ENCODE results near the gene NIP7.

NIP7 gene

DNA sequence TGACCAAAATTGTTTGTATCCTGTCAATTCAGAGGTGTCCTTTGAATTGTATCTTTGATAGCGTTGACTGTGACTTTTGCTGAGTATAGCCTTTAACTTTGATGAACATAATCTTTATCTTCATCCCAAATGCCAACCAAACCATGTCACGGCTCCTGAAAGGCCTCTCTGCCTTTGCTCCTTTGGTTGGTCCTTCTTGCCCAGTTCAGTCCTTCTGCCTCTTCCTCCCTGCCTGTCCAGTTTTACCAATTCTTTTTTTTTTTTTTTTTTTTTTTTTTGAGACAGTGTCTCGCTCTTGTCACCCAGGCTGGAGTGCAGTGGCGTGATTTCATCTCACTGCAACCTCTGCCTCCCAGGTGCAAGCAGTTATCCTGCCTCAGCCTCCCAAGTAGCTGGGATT lies 41.3 kb upstream of the NIP7 start:
- Histone ChIP-seq H3K4me1 (ENCODE audit: control insufficient read depth, low read length) (peaks cover 9% of the 10 kb centered on the region), H4K20me1 (ENCODE audit: control insufficient read depth, insufficient read depth, low read depth, low read length) (no peaks in the 10 kb centered on the region), H3K9me3 (ENCODE audit: control insufficient read depth, insufficient read depth, low read length) (no peaks in the 10 kb centered on the region), H3K4me3 (ENCODE audit: low read length) (no peak overlapping the region), H3K4me2 (ENCODE audit: low read length) (no peak overlapping the region), H3K36me3 (ENCODE audit: control insufficient read depth, low read length) (peaks cover 18% of the 10 kb centered on the region), H3F3A (ENCODE audit: control insufficient read depth, insufficient read depth) (no peaks in the 10 kb centered on the region; the same call in 1 of the 2 replicates), H3K27ac (ENCODE audit: low read depth, low read length) (no peak overlapping the region), H3K9me2 (replicated peaks; ENCODE audit: control insufficient read depth, low read length) (no peaks in the 10 kb centered on the region), H3K27me3 (ENCODE audit: control insufficient read depth, low read length) (no peaks in the 10 kb centered on the region), H3K79me2 (ENCODE audit: control insufficient read depth, low read length) (no peaks in the 10 kb centered on the region)
- TF ChIP-seq EZH2phosphoT487 (IDR thresholded peaks at IDR 0.05; ENCODE audit: borderline replicate concordance, low read length): no peak
- TF ChIP-seq CTCF (IDR thresholded peaks at IDR 0.05; ENCODE audit: low read depth, low read length, poor library complexity, severe bottlenecking): no peak

GRCh38 chr16:69301187-69301586 lies 38.4 kb upstream of the NIP7 start:
- H3K27ac ChIP-seq (ENCODE audit: low read depth, low read length): no peak overlapping the region
- peaks cover 18% of the 10 kb centered on the region for H3K36me3 ChIP-seq (ENCODE audit: control insufficient read depth, low read length)
- H3K9me3 ChIP-seq (ENCODE audit: control insufficient read depth, insufficient read depth, low read length): no peaks in the 10 kb centered on the region
- H3K4me3 ChIP-seq (ENCODE audit: low read length): no peak overlapping the region
- no peaks in the 10 kb centered on the region for H4K20me1 ChIP-seq (ENCODE audit: control insufficient read depth, insufficient read depth, low read depth, low read length)
- no peaks in the 10 kb centered on the region for H3K27me3 ChIP-seq (ENCODE audit: control insufficient read depth, low read length)
- no peaks in the 10 kb centered on the region for H3K9me2 ChIP-seq (replicated peaks; ENCODE audit: control insufficient read depth, low read length)
- H3K4me1 ChIP-seq (ENCODE audit: control insufficient read depth, low read length): peaks cover 9% of the 10 kb centered on the region
- no peak for TF ChIP-seq EZH2phosphoT487 (IDR thresholded peaks at IDR 0.05; ENCODE audit: borderline replicate concordance, low read length)
- no peak for TF ChIP-seq CTCF (IDR thresholded peaks at IDR 0.05; ENCODE audit: low read depth, low read length, poor library complexity, severe bottlenecking)
- H3K79me2 ChIP-seq (ENCODE audit: control insufficient read depth, low read length): no peaks in the 10 kb centered on the region
- peaks cover 4% of the 10 kb centered on the region for H3F3A ChIP-seq (ENCODE audit: control insufficient read depth, insufficient read depth)
- H3K4me2 ChIP-seq (ENCODE audit: low read length): no peak overlapping the region

DNA sequence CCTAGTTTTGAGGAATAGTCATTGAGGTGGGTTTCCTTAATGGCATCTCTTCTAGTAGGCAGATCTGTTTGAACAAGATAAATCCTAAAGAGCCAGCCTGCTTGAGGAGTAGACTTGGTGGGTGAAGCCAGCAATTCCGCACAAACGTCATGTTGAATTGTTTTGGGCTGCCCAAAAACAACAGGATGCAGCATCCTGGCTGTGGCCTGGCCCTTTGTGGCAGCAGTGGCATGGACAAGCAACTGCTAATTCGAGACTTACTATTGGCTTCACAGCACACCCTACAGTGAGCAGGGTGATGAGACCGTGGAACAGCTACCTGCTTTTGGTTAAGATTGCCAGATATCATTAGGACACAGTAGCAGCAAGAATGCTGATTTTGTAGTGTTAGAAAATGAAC lies 37.7 kb upstream of the NIP7 start:
- H3K36me3 ChIP-seq (ENCODE audit: control insufficient read depth, low read length): peaks cover 18% of the 10 kb centered on the region
- TF ChIP-seq CTCF (IDR thresholded peaks at IDR 0.05; ENCODE audit: low read depth, low read length, poor library complexity, severe bottlenecking) (no peak), EZH2phosphoT487 (IDR thresholded peaks at IDR 0.05; ENCODE audit: borderline replicate concordance, low read length) (no peak)
- peaks cover 4% of the 10 kb centered on the region for H3F3A ChIP-seq (ENCODE audit: control insufficient read depth, insufficient read depth)
- H3K9me2 ChIP-seq (replicated peaks; ENCODE audit: control insufficient read depth, low read length): no peaks in the 10 kb centered on the region
- H3K27ac ChIP-seq (ENCODE audit: low read depth, low read length): no peak overlapping the region
- no peaks in the 10 kb centered on the region for H3K9me3 ChIP-seq (ENCODE audit: control insufficient read depth, insufficient read depth, low read length)
- H3K4me3 ChIP-seq (ENCODE audit: low read length): no peak overlapping the region
- H3K4me2 ChIP-seq (ENCODE audit: low read length): no peak overlapping the region
- H3K4me1 ChIP-seq (ENCODE audit: control insufficient read depth, low read length): peaks cover 9% of the 10 kb centered on the region
- no peaks in the 10 kb centered on the region for H3K79me2 ChIP-seq (ENCODE audit: control insufficient read depth, low read length)
- no peaks in the 10 kb centered on the region for H4K20me1 ChIP-seq (ENCODE audit: control insufficient read depth, insufficient read depth, low read depth, low read length)
- H3K27me3 ChIP-seq (ENCODE audit: control insufficient read depth, low read length): no peaks in the 10 kb centered on the region

DNA sequence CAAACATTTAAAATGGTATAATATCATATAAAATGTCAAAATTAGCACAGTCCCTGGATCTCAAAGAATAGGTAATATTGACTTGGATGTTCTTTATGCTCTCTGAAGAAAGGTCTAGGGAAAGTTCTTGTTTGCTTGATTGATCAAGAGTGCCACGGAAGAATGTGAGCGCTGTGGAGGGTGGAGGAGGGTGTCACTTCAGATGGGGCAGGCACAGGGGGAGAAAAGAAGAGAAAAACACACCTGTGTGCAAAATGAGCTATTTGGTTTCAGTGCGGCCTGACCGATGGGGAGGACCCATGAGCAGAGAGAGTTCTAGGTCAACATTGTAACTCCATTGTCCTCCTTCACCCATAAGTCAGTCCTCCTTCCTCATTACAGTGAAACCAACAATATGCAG lies 37.3 kb upstream of the NIP7 start:
- no peak overlapping the region for H3K4me3 ChIP-seq (ENCODE audit: low read length)
- peaks cover 18% of the 10 kb centered on the region for H3K36me3 ChIP-seq (ENCODE audit: control insufficient read depth, low read length)
- peaks cover 9% of the 10 kb centered on the region for H3K4me1 ChIP-seq (ENCODE audit: control insufficient read depth, low read length)
- H3K27ac ChIP-seq (ENCODE audit: low read depth, low read length): no peak overlapping the region
- H3K27me3 ChIP-seq (ENCODE audit: control insufficient read depth, low read length): no peaks in the 10 kb centered on the region
- H4K20me1 ChIP-seq (ENCODE audit: control insufficient read depth, insufficient read depth, low read depth, low read length): no peaks in the 10 kb centered on the region
- no peaks in the 10 kb centered on the region for H3K9me3 ChIP-seq (ENCODE audit: control insufficient read depth, insufficient read depth, low read length)
- H3K9me2 ChIP-seq (replicated peaks; ENCODE audit: control insufficient read depth, low read length): no peaks in the 10 kb centered on the region
- H3K79me2 ChIP-seq (ENCODE audit: control insufficient read depth, low read length): no peaks in the 10 kb centered on the region
- TF ChIP-seq EZH2phosphoT487 (IDR thresholded peaks at IDR 0.05; ENCODE audit: borderline replicate concordance, low read length) (no peak), CTCF (IDR thresholded peaks at IDR 0.05; ENCODE audit: low read depth, low read length, poor library complexity, severe bottlenecking) (no peak)
- no peak overlapping the region for H3K4me2 ChIP-seq (ENCODE audit: low read length)
- peaks cover 9% of the 10 kb centered on the region for H3F3A ChIP-seq (ENCODE audit: control insufficient read depth, insufficient read depth)

All from DOHH2 (cell line).